AG04450 (cell line): ENCODE results near the gene UCN3. TPM values are rescaled to one million over a fixed set of nuclear protein-coding genes. Genes with fewer than 3 reads are reported as not detected.

Experiments
- CTCF ChIA-PET: fragments of 300-600, 350-600 bp; formaldehyde crosslinking; extraction: SDS; loops from one replicate; lab custom pipeline; 2022; ENCODE audit warnings: antibody characterized with exemption, inconsistent platforms; lab: Charles Lee
- POLR2A ChIA-PET: fragments of 350-600 bp; formaldehyde crosslinking; extraction: SDS; loops from one replicate; lab custom pipeline; 2021; ENCODE audit warnings: antibody characterized with exemption, inconsistent platforms; lab: Yijun Ruan, JAX
- DNase-seq: peaks from one replicate; pipeline ENCODE4 v3.0.0-alpha.2; 2011; ENCODE audit warnings: low read depth, low spot score
- H3K27ac ChIP-seq: one replicate; pipeline ENCODE4 v1.5.1; 2012; ENCODE audit warnings: low read depth, low read length, control low read depth
- H3K27me3 ChIP-seq: one replicate; pipeline ENCODE4 v1.6.0; 2012; ENCODE audit warnings: low read length; ENCODE audit not compliant: control insufficient read depth, insufficient read depth
- H3K4me3 ChIP-seq: 2 replicates; pipeline ENCODE4 v1.5.1; 2011; ENCODE audit warnings: mild to moderate bottlenecking, low read depth, low read length, control low read depth
- H3K9me3 ChIP-seq: 2 replicates; pipeline ENCODE4 v1.5.1; 2012; ENCODE audit warnings: low read length; ENCODE audit not compliant: control insufficient read depth, insufficient read depth
- polyA plus RNA-seq: library from polyadenylated mRNA; depleted of rRNA; stranded (reverse); fragments of >200 nt; gene quantifications from 2 replicates; pipeline ENCODE4 v1.2.3, GENCODE V29; 2011
- TF ChIP-seq, protein P1 (sequence below): IDR thresholded peaks from 2 replicates; pipeline ENCODE4 v1.5.1; 2011; ENCODE audit warnings: low read depth, low read length, control low read depth, inconsistent platforms

The UCN3 gene
- polyA plus RNA-seq, 1 experiment, result not detected

GRCh38 chr10:5385224-5385623 is 20.5 kb downstream of the UCN3 start:
- no peak overlapping the region for H3K27ac ChIP-seq
- no peak overlapping the region for H3K4me3 ChIP-seq
- H3K9me3 ChIP-seq, result no peaks in the 10 kb centered on the region
- ChIA-PET CTCF (interaction anchor here (0.5 to 2.2 kb wide), 2 partner anchors 44 to 536 kb away, joined by 5 to 33 read pairs; no protein-coding TSS in a partner anchor), POLR2A (no interaction called here)
- no peak for DNase-seq
- TF ChIP-seq, protein P1, sequence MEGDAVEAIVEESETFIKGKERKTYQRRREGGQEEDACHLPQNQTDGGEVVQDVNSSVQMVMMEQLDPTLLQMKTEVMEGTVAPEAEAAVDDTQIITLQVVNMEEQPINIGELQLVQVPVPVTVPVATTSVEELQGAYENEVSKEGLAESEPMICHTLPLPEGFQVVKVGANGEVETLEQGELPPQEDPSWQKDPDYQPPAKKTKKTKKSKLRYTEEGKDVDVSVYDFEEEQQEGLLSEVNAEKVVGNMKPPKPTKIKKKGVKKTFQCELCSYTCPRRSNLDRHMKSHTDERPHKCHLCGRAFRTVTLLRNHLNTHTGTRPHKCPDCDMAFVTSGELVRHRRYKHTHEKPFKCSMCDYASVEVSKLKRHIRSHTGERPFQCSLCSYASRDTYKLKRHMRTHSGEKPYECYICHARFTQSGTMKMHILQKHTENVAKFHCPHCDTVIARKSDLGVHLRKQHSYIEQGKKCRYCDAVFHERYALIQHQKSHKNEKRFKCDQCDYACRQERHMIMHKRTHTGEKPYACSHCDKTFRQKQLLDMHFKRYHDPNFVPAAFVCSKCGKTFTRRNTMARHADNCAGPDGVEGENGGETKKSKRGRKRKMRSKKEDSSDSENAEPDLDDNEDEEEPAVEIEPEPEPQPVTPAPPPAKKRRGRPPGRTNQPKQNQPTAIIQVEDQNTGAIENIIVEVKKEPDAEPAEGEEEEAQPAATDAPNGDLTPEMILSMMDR, result no peak
- peaks cover 7% of the 10 kb centered on the region for H3K27me3 ChIP-seq

DNA sequence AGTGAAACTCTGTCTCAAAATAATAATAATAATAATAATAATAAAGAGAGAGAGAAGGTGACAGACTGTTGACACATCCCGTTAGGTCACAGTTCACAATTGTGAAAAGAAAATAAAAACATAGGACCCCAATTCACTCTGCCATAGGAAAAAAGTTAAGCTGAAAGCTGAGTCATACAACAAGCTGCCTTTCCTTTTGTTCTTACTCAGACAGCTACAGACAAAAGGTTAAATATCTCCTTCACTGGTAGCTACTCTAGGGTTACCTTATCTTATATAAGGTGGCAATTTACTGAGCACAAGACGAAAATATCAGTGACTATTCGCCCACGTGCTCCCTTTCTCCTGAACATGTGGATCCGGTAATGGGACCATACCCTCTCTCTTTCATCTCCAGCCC is 22.4 kb downstream of the UCN3 start:
- ChIA-PET CTCF (interaction anchor here (0.6 to 1.5 kb wide), 4 partner anchors 8 to 572 kb away, joined by 3 to 7 read pairs (median 4); no protein-coding TSS in a partner anchor), POLR2A (no interaction called here)
- no peaks in the 10 kb centered on the region for H3K9me3 ChIP-seq
- TF ChIP-seq, protein P1, result no peak
- H3K4me3 ChIP-seq, result no peak overlapping the region
- H3K27me3 ChIP-seq, result peaks cover 7% of the 10 kb centered on the region
- H3K27ac ChIP-seq, result no peak overlapping the region
- no peak for DNase-seq

DNA sequence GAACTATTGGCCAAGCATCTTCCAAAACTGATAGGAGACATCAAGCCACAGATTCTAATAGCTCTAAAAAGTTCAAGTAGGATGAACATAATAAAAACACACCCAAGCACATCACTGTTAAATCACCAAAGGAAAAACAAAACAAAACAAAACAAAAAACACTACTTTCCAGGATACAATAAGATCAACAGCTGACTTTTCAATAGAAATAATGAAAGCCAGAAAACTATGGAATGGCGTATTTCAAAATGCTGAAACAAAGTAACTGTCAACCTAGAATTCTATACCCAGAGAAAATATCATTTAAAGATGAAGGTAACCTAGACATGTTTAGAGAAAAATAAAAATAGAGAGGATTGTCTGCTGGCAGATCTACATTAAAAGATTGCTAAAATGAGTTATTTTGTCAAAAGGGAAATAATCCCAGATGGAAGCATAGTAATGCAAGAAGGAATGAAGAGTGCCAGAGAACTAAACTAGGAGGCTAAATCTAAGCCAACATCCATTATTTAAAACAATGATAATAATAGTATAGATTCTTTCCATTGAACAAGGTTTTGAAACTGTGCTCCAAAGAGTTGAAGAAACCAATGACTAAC is 25.9 kb downstream of the UCN3 start:
- no peak for DNase-seq
- CTCF ChIA-PET, result interaction anchor here (0.6 kb wide), 1 partner anchor 37 kb away, joined by 4 read pairs; no protein-coding TSS in a partner anchor

GRCh38 chr10:5391790-5392189 is 27.0 kb downstream of the UCN3 start:
- POLR2A ChIA-PET, result no interaction called here

More for the DNA sequence above, 25.9 kb downstream of the UCN3 start:
- peaks cover 3% of the 10 kb centered on the region; the same call in 1 of the 2 replicates for H3K9me3 ChIP-seq
- H3K27ac ChIP-seq, result no peak overlapping the region
- POLR2A ChIA-PET, result no interaction called here
- H3K4me3 ChIP-seq, result no peak overlapping the region
- TF ChIP-seq, protein P1, result no peak
- H3K27me3 ChIP-seq, result peaks cover 3% of the 10 kb centered on the region

DNA sequence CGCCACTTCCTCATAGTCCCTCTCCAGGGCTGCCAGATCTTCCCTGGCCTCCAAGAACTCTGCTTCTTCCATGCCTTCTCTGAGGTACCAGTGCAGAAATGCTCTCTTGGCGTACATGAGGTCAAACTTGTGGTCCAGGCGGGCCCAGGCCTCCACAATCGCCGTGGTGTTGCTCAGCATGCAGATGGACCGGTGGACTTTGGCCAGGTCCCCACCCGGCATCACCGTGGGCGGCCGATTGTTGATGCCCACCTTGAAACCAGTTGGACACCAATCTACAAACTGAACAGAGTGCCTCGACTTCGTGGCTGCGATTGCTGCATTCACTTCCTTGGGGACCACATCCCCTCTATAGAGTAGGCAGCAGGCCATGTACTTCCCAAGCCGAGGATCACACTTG is 28.8 kb downstream of the UCN3 start:
- peaks cover 3% of the 10 kb centered on the region for H3K27me3 ChIP-seq
- TF ChIP-seq, protein P1, result no peak
- ChIA-PET POLR2A (no interaction called here), CTCF (no interaction called here)
- no peak overlapping the region for H3K27ac ChIP-seq
- no peak for DNase-seq
- H3K4me3 ChIP-seq, result no peak overlapping the region
- H3K9me3 ChIP-seq, result peaks cover 3% of the 10 kb centered on the region; the same call in 1 of the 2 replicates

More at GRCh38 chr10:5391790-5392189, 27.0 kb downstream of the UCN3 start:
- CTCF ChIA-PET, result interaction anchor here (1.2 to 1.9 kb wide), 2 partner anchors 8 to 577 kb away, joined by 3 to 5 read pairs; no protein-coding TSS in a partner anchor
- no peak for DNase-seq
- Histone ChIP-seq H3K27me3 (peaks cover 3% of the 10 kb centered on the region), H3K4me3 (no peak overlapping the region), H3K9me3 (peaks cover 3% of the 10 kb centered on the region; the same call in 1 of the 2 replicates), H3K27ac (no peak overlapping the region)
- TF ChIP-seq, protein P1, result no peak
